GM21381 (cell line): Measurements from ENCODE around the gene CCDC86.
"Not testable (repeated sequence)": the region's sequence is repeated elsewhere in the genome, so short reads cannot be mapped to it uniquely, and the experiment has no call there.

Experiments
- ATAC-seq: cut with Tn5 transposase; IDR thresholded peaks from one replicate; pipeline ENCODE4 v1.9.1; 2021; ENCODE audit warnings: mild to moderate bottlenecking, moderate library complexity; ENCODE audit not compliant: unreplicated experiment

The CCDC86 gene, protein sequence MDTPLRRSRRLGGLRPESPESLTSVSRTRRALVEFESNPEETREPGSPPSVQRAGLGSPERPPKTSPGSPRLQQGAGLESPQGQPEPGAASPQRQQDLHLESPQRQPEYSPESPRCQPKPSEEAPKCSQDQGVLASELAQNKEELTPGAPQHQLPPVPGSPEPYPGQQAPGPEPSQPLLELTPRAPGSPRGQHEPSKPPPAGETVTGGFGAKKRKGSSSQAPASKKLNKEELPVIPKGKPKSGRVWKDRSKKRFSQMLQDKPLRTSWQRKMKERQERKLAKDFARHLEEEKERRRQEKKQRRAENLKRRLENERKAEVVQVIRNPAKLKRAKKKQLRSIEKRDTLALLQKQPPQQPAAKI

DNA sequence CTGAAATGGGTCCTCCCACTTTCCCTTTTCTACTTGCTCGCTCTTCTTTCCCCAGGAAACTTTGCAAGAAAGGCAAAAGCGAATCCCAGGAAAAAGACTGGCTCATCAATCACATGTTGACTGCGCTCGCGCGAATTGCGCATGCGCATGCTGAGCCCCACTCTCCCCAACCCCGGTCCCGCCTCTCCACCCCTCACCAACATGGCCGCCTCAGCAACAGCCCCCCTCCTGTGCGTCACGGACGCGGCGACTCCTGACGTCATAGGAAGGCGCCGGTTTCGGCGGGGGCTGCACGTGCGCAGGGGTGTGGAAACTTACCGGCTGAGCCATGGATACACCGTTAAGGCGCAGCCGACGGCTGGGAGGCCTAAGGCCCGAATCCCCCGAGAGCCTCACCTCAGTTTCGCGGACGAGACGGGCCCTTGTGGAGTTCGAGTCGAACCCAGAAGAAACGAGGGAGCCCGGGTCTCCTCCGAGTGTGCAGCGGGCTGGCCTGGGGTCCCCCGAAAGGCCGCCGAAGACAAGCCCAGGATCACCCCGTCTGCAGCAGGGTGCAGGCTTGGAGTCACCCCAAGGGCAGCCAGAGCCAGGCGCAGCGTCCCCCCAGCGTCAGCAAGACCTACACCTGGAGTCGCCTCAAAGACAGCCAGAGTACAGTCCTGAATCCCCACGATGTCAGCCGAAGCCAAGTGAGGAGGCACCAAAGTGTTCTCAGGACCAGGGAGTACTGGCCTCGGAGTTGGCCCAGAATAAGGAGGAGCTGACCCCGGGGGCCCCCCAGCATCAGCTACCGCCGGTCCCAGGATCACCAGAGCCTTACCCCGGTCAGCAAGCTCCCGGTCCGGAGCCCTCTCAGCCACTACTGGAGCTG is at the start of gene CCDC86:
Gene CCDC86, plus strand, starts transcription at position 317 of the 871 bp plus-strand sequence. Its CDS starts 12 bp downstream, at position 329.
- peak; percentile 89 for ATAC-seq

DNA sequence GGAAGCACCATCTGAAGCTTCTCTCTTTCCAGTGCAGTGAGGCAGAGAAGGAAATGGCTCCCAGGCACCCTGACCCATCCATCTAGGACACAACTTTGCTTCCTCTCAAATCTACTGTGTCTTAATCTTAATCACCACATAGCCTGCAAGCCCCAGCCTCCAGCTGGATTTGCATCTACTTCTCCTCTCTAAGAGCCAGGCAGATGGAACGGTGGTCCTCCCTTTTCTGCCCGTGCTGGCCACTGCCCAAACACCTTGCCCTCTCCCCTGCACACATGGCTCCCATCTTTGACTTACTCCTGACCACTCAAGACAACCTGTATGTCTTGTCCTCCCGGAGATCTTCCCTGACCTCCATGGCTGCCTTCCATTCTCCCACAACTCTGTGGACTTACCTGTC is 49.4 kb upstream of the CCDC86 start:
- no peak for ATAC-seq

DNA sequence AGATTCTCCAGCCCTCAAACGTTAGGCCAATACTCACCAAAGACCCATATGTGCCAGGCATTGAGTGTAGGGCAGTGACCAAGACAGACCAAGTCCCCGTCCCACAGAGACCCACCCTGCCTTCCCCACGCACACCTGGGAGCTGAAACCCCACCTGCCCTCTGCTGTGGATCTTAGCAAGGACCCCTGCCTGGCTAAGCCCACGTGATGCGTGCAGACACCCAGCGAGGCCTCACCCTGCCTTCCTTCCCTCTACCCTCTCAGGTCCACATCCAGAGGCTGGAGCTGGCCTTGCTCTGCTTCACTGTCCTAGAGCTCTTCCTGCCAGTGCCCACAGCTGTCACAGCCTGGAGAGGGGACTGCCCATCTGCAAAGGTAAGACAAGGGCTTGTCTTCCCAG is 46.6 kb upstream of the CCDC86 start:
- no peak for ATAC-seq

DNA sequence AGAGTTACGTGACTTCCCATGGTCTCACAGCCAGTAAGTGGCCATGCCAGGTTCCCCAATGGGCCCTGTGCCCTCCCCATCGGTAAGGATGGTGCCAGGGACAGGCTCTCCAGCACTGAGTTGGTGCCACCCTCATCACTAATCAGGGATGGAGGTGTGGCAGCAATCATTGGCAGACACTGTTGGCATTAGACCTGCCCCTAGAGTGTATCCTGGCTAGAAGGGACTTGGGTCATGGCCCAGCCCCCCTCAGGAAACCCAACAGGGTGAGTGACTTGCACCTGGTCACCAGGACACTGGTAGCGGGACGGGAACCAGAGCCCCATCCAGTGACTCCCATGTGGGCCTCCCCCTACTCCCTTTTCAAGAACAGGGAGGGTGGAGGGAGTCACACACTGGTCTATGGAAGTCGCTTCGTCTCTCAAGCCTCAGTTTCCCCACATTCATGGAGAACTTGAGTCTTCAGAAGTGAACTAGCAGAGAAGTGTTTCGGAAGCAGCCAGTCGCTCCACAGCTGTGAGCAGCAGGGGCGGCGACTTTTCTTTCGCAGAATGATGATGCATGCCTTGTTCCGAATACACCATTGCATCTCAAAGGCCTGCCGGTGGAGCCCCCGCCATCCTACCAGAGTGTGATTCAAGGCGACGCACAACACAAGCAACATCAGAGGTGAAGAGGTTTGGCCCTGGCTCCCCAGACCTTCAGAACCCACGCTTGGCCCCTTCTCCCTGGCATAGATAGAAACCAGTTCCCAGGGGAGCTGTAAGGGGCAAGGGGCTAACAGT is 43.9 kb upstream of the CCDC86 start:
- ATAC-seq, result no peak

DNA sequence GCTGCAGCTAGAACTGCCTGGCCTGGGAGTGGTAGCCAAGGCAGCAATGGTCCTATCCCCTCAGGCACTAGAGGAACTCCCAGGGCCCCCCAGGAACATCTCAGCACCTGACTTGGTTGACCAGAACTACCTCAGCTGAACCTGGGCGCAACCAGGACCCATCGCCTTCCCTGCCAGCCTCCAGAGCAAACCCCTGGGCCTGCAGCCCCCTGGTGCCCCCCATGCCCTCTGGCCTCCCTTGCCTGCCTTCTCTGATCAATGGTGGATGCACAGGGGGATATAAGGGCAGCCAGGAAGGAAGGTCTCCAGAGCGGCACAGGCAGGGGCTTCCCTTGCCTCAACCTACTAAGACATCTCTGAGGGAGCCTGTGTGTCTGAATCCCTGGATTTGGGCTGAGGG is 43.3 kb upstream of the CCDC86 start:
- ATAC-seq, result no peak

DNA sequence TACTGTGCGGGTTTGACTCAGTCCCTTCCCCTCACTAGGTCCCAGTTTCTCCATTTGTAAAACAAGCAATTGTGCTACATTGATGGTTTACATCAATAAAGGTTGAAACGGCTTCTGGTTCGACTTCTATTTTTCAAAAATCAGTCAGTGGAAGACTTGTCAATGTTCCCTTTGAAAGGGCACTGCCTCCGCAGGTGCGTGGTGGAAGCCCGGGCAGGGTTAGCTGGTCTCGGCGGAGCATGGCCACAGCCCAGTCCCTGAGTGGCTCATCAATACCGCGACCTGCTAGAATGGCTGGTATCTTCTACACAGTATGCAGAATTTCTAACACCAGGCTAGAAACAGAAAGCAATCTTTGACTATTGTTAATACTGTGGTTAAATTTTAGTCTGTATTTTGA is 40.7 kb upstream of the CCDC86 start:
- ATAC-seq, result no peak

DNA sequence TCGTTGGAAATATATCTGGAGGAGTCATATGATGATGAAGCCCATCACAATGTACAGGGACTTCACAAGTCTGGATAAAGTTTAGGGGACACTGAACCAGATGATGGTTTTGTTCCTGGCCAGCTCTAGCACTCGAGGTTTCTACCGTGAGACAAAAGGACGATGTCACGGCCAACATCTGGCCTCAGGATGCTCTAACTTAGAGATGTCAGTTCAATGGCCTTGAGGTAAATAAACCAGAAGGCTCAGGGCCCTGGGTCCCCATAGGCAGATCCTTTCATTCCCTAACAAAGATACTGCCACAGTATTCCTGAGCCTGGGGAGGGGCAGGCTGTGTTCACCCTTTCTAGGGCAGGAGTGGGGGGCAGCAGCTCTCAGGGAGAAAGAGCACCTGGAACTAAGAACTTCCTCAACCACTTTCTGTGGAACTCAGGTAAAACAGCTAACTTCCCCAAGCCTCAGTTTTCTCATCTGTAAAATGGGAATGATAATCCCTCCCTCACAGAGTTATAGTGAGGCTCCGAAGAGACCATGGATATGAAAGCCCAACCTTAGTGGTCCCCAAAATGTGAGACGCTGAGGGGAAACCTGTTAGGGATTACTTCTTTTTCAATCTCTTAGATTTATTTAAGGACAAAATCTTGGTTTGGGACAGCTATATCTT is 38.5 kb upstream of the CCDC86 start:
- ATAC-seq, result no peak

DNA sequence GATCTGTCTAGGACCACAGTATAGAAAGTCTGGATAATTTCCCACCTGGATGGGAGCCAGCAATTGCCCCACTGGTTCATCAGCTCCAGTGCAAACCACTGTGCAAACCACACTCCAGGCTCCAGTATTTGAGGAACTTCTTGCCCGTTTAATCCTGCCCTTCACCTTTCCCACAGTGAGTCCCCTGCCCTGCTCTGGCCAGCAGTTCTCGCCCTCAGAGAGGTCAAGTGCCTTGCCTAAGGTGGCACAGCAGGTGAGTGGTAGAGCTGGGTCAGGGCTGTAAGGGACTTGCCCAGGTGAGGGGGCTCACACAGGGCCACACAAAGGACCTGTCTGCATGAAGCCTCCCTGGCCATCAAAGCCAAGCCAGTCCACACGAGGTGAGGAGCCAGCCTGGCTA is 32.7 kb upstream of the CCDC86 start:
- no peak for ATAC-seq

DNA sequence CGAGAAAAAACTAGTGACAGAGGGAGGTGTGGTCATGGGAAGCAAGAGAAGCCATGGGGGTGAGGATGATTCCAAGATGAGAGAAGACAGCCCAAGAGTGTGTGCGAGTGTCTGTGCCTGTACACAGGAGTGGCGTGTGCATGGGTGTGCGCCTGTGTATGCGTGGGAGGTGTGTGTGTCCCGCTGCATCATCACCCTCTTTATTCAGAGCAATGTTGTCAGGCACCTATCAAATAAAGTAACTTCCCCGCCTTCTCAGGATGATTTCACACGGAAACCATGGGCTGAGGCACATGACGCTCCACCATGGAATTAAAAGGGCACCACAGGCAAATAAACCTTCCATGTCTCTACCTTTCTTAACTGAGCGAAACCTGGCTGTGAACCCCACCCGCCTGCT is 32.2 kb upstream of the CCDC86 start:
- no peak for ATAC-seq

DNA sequence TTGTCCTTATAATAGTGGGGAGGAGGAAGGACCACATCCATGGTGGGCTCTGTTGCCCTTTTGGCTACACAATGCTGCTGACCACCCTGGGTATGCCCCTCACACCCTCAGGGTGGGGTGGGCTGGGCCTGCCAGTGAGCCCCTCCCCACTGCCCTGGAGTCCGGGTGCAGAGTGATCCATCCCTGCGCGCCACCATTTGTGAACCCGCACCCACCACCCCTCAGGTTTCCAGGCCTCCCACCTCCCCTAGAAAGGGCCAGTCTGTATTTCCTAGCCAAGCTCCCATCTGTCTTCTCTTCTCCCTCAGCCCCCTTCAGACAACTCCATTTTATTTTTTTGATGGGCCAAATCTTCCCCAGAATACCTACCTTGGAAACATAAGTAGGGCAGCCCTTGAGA is 31.8 kb upstream of the CCDC86 start:
- ATAC-seq, result no peak

DNA sequence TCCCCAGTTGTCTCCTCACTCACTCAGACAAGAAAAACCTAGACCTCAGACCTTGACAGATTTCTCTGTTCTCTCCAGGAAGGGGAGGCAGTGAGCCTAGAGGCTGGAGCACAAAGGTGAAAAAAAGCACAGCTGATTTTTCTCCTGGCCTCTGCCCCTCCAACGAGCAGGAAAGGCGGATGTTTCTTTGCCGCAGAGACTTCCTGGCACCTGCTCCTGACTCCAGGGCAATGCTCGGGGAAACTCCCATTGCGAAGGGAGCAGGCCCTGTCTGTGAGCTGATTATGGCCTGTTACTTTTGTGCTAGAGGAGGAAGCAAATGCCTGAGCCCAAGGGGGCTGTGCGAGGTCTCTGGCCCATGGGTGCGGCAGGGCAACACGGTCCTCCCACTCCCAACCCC is 31.3 kb upstream of the CCDC86 start:
- ATAC-seq, result no peak

DNA sequence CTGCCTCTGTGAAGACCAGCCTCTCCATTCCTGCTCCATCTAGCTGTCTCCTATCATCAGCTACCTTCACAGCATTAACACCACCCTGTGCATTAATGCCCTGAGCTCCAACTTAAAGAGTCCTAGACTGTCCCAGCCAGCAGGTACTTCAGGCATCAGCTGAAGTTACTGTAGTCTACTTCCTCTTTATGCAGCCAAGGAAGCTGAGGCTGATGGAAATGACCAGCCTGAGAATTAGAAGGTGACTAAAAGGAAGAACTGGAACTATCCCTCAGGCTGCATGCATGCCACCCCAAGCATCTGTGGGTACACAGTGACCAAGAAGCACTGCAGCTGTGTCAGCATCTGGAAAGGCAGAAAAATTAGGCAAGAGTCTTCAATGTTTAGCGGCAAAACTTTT is 28.6 kb upstream of the CCDC86 start:
- no peak for ATAC-seq

DNA sequence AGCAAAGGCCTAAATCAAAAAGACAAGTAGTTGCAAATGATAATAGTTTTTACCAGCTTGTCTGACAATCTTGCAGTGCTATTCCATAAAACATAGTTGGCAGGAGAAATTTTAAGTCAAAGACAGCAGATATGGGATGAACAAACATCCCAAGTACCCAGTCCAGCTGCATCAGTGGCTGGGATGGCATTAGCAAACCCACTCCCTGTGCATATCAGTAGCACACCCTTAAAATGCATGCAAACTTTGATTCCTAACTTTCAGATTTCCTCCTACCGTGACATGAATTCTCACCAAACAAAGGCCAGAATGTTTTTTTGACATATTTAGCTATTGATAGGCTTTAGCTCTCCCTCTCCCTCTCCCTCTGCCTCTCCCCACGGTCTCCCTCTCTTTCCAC is 27.8 kb upstream of the CCDC86 start:
- ATAC-seq, result no peak

DNA sequence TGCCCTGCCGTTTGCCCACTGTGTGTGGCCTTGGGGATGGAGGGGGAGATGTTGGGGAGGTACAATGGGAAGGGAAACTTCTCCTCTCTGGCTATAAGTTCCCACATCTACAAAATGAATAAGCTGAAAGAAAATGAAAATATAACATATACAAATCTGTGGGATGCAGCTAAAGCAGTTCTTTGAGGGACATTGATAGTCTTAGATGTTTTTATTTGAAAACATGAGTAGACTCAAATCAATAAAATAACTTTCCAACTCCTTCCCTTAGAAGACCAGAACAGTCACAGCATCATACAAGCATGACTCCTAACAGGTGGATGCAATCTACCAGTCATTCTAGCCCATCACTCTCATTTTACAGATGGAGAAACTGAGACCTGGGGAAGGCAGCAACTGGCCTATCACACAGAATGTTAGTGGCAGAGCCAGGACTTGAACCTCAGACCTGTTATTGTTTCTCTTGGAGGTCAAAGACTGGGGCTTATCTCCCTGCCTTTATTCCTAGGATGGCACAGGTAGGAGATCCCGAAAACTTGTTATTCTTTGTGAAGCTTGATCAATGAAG is 25.2 kb upstream of the CCDC86 start:
- no peak for ATAC-seq

DNA sequence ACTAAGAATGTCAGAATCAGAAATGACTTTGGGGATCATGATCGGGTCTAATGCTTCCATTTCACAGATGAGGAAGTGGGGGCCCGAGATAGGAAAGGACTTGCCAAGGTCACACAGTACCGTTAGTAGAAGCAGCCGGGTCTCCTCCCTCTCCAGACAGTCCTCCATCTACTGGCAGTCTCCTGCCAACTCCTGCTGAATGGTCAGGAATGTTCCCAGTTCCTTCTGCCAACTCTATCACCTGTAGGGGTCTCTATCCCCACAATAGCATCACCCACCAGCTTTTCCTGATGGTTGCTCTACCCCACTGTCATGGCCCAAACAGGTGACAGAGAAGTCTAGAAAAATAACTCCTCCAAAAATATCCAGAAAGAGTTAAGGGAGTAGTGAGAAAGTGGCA is 23.9 kb upstream of the CCDC86 start:
- no peak for ATAC-seq

DNA sequence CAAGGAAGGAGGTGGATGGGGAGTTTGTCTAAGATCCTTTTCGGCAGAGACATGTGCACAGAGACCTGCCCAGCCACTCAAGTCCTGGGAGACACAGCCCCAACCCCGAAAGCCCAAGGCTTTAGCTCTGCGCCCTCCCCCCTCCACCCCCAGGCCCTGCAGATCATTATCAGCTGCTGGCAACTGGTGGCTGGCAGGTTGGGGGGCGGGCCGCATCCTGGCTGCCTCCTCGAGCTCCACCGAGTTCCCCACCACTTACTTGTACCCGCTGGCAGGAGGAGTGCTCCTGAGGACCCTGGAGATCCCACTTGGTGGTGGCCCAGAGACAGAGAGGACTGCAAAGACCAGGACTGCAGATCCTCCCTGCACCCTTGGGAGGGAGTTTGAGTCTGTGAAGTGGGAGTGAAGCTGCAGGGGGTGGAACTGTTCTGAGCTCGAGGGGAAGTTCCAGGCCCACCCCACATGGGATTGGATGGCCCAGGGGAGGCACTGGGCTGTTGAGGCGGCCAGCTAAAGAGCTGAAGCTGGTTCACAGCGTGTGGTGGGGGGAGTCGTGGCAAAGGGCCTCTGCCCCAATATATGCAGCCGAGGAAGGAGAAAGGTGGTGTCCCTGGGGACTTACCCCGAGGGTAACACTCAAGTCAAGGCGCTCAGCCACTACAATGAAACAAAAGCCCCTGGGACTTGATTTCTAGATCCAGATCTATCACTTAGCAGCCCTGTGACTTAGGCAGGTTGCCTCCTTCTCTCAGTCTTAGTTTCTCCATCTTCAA is 19.9 kb upstream of the CCDC86 start:
- ATAC-seq, result no peak

DNA sequence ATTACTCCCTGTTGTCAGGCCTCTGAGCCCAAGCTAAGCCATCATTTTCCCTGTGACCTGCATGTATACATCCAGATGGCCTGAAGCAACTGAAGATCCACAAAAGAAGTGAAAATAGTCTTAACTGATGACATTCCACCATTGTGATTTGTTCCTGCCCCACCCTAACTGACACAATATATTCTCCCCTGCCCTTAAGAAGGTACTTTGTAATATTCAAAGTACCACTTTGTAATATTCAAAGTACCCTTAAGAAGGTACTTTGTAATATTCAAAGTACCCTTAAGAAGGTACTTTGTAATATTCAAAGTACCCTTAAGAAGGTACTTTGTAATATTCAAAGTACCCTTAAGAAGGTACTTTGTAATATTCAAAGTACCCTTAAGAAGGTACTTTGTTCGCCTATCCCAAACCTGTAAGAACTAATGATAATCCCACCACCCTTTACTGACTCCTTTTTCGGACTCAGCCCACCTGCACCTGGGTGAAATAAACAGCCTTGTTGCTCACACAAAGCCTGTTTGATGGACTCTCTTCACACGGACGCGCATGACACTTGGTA is 18.1 kb upstream of the CCDC86 start:
- ATAC-seq, result not testable (repeated sequence)

DNA sequence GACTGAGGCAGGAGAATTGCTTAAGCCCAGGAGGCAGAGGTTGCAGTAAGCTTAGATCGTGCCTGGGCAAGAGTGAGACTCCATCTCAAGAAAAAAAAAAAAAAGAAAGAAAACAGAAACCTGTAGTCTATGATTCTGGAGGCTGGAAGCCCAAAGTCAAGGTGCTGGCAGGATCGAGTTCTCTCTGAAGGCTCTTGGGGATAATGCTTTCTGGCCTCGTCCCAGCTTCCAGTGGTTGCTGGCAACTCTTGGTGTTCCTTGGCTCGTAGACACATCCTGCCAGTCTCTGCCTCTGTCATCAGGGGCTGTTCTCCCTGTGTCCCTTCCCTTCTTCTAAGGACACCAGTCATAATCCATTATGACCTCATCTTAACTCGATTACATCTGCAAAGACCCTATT is 16.8 kb upstream of the CCDC86 start:
- no peak for ATAC-seq

DNA sequence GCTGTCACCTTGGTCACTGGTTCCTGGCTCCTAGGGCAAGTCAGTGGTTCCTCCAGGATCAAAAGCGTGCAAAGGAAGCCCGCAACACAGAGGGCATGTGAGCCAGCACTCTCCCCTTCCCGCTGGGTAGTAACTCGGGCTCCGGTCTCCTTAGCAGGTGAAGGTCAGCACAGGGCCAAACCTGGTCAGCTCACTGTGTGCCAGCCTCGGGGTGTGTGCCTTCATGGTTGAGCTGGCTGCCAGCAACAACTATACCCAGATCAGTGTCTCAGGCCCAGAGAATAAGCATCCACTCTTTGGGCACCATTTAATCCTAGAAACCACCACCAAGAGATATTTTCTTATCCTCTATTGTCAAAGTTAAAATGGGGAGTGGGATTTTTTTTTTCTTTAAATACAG is 16.1 kb upstream of the CCDC86 start:
- ATAC-seq, result no peak
